ENCODE results near the gene CEP57L1. TPM values are rescaled to one million over a fixed set of nuclear protein-coding genes. Genes with fewer than 3 reads are reported as not detected.

CEP57L1 gene
- total and polyA plus RNA-seq, 9 of the 15 experiments (the other 6 are each of a cell fraction or from before 2014, with no cell fraction given), result 39.4 to 88.6 (median 61.8) TPM

DNA sequence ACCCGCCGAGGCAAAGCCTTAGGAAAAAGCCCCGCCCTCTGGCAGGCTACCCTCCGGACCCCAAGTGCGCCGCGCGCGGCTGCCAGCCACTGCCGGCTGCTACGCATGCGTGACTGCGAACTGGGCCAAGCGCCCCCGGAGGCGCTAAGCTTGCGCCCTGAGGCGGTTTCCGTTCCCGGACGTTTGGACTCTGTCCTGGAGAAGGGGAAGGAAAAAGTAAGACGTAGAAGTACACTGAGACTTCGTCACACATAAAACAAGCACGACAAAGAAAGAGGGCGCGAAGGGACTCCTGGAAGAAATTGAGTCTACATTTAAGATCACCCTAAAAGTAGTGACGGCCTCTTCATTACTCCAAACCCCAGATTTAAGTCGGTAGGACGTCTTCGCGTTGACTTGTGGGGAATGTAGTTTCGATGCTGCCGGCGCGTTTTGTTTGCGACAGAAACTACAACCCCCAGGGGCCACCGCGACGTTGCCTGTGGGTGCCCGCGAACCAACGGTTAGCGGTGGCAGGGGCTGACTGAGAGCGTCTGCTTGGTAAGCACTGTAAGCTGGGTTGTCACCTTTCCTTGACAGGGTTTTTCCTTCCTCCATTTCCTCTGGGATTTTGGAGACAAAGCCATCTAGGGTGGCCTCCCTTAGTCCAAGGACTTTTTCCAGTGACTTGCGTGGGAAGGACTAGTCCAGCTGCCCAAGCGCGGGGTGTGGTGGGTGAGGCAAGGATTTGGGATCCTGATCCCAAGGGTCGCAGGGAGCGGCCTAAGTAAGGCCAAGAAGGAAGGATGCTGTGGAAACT lies at the start of gene CEP57L1 (continued):
- TF ChIP-seq CGGBP1 (CRISPR knock-in tag; IDR thresholded peaks at IDR 0.05) (no peak), KDM5B (IDR thresholded peaks at IDR 0.05; ENCODE audit: insufficient replicate concordance, low read depth, low read length) (peak; percentile 55), ZNF655 (CRISPR knock-in tag; IDR thresholded peaks at IDR 0.05) (no peak), ZNF23 (CRISPR knock-in tag; IDR thresholded peaks at IDR 0.05) (no peak), ARID4B (CRISPR knock-in tag; IDR thresholded peaks at IDR 0.05) (no peak), XRCC5 (IDR thresholded peaks at IDR 0.05; ENCODE audit: low read depth, low read length) (0 out of 2 replicates have a peak, but pooled peaks have one; percentile 51), ZNF3 (CRISPR knock-in tag; IDR thresholded peaks at IDR 0.05) (no peak), MAZ (CRISPR knock-in tag; conservative IDR thresholded peaks at IDR 0.05 in 1 of 2, IDR thresholded peaks at IDR 0.05 in 1 of 2) (peak in 1 of 2 experiments; percentile 73; a peak in 1 of 4 replicates), RBM17 (IDR thresholded peaks at IDR 0.05; ENCODE audit: borderline replicate concordance, low read depth, low read length) (no peak)
- TF ChIP-seq, protein P1, sequence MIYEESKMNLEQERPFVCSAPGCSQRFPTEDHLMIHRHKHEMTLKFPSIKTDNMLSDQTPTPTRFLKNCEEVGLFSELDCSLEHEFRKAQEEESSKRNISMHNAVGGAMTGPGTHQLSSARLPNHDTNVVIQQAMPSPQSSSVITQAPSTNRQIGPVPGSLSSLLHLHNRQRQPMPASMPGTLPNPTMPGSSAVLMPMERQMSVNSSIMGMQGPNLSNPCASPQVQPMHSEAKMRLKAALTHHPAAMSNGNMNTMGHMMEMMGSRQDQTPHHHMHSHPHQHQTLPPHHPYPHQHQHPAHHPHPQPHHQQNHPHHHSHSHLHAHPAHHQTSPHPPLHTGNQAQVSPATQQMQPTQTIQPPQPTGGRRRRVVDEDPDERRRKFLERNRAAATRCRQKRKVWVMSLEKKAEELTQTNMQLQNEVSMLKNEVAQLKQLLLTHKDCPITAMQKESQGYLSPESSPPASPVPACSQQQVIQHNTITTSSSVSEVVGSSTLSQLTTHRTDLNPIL (CRISPR knock-in tag; IDR thresholded peaks at IDR 0.05), result no peak
- TF ChIP-seq, protein P2, sequence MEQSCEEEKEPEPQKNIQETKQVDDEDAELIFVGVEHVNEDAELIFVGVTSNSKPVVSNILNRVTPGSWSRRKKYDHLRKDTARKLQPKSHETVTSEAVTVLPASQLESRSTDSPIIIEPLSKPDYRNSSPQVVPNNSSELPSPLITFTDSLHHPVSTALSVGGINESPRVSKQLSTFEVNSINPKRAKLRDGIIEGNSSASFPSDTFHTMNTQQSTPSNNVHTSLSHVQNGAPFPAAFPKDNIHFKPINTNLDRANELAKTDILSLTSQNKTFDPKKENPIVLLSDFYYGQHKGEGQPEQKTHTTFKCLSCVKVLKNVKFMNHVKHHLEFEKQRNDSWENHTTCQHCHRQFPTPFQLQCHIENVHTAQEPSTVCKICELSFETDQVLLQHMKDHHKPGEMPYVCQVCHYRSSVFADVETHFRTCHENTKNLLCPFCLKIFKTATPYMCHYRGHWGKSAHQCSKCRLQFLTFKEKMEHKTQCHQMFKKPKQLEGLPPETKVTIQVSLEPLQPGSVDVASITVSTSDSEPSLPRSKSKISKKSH (CRISPR knock-in tag; IDR thresholded peaks at IDR 0.05), result no peak
- TF ChIP-seq, protein P3, sequence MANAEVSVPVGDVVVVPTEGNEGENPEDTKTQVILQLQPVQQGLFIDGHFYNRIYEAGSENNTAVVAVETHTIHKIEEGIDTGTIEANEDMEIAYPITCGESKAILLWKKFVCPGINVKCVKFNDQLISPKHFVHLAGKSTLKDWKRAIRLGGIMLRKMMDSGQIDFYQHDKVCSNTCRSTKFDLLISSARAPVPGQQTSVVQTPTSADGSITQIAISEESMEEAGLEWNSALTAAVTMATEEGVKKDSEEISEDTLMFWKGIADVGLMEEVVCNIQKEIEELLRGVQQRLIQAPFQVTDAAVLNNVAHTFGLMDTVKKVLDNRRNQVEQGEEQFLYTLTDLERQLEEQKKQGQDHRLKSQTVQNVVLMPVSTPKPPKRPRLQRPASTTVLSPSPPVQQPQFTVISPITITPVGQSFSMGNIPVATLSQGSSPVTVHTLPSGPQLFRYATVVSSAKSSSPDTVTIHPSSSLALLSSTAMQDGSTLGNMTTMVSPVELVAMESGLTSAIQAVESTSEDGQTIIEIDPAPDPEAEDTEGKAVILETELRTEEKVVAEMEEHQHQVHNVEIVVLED (CRISPR knock-in tag; IDR thresholded peaks at IDR 0.05), result peak; percentile 64
